ENCODE results near the gene PTMS.

The PTMS gene

DNA sequence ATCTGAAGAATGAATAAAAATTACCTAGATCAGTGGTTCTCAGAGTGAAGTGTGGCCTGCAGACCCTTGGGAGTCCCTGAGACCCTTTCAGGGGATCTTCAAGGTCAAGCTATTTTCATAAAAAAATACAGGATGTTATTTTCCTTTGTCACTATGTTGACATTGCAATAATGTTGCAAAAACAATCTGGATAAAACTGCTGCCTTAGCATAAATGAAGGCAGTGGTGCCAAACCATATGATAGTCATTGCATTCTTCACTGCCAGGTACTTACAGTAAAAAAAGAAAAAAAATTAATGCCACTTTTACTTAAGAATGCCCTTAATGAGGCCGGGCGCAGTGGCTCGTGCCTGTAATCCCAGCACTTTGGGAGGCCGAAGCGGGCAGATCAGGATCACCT, 21.1 kb downstream of the PTMS start:
- Histone ChIP-seq H3K14ac (ENCODE audit: low read length in 2 of 2) (no peak overlapping the region), H3K4me3 (ENCODE audit: insufficient read depth in 1 of 2, low read depth in 1 of 2, low read length in 2 of 2) (no peak overlapping the region), H3K79me1 (replicated peaks; ENCODE audit: low read length, poor library complexity, severe bottlenecking) (no peaks in the 10 kb centered on the region), H2BK15ac (ENCODE audit: low read depth, poor library complexity, severe bottlenecking) (no peak overlapping the region), H2BK5ac (ENCODE audit: low read depth, low read length, poor library complexity, severe bottlenecking) (no peak overlapping the region), H3K23ac (ENCODE audit: low read length in 2 of 2) (no peak overlapping the region), H4K91ac (ENCODE audit: low read length) (no peak overlapping the region), H3K18ac (ENCODE audit: low read depth in 1 of 2, low read length in 2 of 2) (no peak overlapping the region), H3K27ac (ENCODE audit: low read length, poor library complexity, severe bottlenecking) (no peak overlapping the region), H4K8ac (ENCODE audit: low read length) (no peak overlapping the region), H3K4me1 (ENCODE audit: control insufficient read depth, insufficient read depth, low read depth, low read length) (peaks cover 4% of the 10 kb centered on the region), H3K36me3 (ENCODE audit: control insufficient read depth in 1 of 2, insufficient read depth in 2 of 2, low read depth in 1 of 2, low read length in 2 of 2) (no peaks in the 10 kb centered on the region), H2BK12ac (ENCODE audit: low read length in 2 of 2) (no peak overlapping the region), H3K27me3 (ENCODE audit: control insufficient read depth in 1 of 2, insufficient read depth in 1 of 2, low read length in 2 of 2) (peaks cover 0 to 15% of the 10 kb centered on the region in 2 experiments), H3K9ac (ENCODE audit: low read length) (no peak overlapping the region), H3K9me3 (ENCODE audit: control insufficient read depth, low read length) (no peaks in the 10 kb centered on the region), H3K4me2 (ENCODE audit: low read length, poor library complexity, severe bottlenecking) (no peak overlapping the region), H2AK5ac (ENCODE audit: low read length, severe bottlenecking) (no peak overlapping the region), H2AFZ (ENCODE audit: low read depth, low read length) (no peak overlapping the region), H3K4ac (ENCODE audit: low read depth in 1 of 2, low read length in 2 of 2) (no peak overlapping the region), H2BK120ac (ENCODE audit: low read depth, low read length) (no peak overlapping the region)
- 96% methylated on average over 5 of the region's 5 CpGs for WGBS
- DNase-seq: no peak

DNA sequence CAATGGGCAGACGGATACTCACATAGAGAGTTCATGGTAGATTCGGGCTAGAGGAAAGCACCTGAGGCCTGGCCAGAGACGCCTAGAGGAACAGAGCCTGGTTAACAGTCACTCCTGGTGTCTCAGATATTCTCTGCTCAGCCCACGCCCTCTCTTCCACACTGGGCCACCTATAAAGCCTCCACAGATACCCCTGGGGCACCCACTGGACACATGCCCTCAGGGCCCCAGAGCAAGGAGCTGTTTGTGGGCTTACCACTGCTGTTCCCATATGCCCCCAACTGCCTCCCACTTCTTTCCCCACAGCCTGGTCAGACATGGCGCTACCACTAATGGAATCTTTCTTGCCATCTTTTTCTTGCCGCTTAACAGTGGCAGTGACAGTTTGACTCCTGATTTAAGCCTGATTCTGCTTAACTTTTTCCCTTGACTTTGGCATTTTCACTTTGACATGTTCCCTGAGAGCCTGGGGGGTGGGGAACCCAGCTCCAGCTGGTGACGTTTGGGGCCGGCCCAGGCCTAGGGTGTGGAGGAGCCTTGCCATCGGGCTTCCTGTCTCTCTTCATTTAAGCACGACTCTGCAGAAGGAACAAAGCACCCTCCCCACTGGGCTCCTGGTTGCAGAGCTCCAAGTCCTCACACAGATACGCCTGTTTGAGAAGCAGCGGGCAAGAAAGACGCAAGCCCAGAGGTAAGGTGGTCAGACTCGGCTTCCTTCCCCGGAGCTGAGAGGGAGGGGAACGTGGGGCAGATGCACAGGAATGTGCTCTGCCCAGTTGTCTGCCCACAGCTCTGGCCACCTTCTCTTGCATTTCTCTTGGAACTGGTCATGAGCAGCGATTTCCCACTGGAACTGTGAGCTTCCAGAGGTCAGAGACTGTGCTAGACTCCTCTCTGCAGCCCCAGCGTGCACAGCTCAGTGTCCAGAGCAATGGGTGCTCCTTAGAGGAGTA, 23.1 kb downstream of the PTMS start, which contains the start of gene CD4:
Gene CD4 (plus strand): TSS at position 557 of the 953 bp plus-strand sequence. CDS start 10,611 bp downstream, outside the sequence.
- WGBS: 73% methylated on average over 18 of the region's 18 CpGs
- no peak within 1 kb of the TSS for H3K4ac ChIP-seq (ENCODE audit: low read depth in 1 of 2, low read length in 2 of 2)
- H3K23ac ChIP-seq (ENCODE audit: low read length in 2 of 2): no peak within 1 kb of the TSS

DNA sequence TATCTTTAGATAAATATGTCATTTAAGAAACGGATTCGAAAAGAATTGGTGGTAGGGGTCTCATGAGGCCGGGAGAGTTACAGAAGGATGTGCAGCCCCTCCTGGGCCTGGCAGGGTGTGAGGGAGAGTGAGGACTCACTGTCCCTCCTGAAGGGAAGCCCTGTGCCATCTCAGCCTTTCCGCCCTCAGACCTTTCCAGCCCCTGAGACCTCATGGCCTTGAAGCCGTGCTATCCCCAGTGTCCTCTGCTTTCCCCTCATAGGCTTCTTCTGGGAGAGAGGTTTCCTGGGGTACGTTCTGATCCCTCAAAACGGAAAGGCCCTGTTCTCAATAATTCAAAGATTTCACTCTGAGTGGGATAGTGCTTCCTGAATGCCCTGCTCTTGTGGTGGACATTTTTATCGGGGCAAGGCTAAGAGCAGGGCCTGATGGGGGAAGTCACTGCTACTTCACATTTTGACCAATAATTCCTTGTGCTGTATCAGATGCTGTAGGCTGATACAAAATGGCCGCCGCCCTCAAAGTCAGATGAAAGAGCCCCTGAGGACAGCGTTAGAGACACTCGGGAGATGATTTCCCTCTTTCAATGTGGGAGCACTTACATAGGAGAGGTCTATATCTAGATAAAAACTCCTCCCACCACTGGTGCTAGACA, 24.5 kb downstream of the PTMS start:
- H3K4me2 ChIP-seq (ENCODE audit: low read length, poor library complexity, severe bottlenecking): no peak overlapping the region
- H3K27ac ChIP-seq (ENCODE audit: low read length, poor library complexity, severe bottlenecking): no peak overlapping the region
- DNase-seq: no peak
- H2BK120ac ChIP-seq (ENCODE audit: low read depth, low read length): no peak overlapping the region
- H3K4ac ChIP-seq (ENCODE audit: low read depth in 1 of 2, low read length in 2 of 2): no peak overlapping the region
- H3K79me1 ChIP-seq (replicated peaks; ENCODE audit: low read length, poor library complexity, severe bottlenecking): no peaks in the 10 kb centered on the region
- H3K4me3 ChIP-seq (ENCODE audit: insufficient read depth in 1 of 2, low read depth in 1 of 2, low read length in 2 of 2): no peak overlapping the region
- no peak overlapping the region for H2AK5ac ChIP-seq (ENCODE audit: low read length, severe bottlenecking)
- no peak overlapping the region for H3K23ac ChIP-seq (ENCODE audit: low read length in 2 of 2)
- no peaks in the 10 kb centered on the region for H3K9me3 ChIP-seq (ENCODE audit: control insufficient read depth, low read length)
- H4K8ac ChIP-seq (ENCODE audit: low read length): no peak overlapping the region
- H4K91ac ChIP-seq (ENCODE audit: low read length): no peak overlapping the region
- peaks cover 11% of the 10 kb centered on the region for H3K4me1 ChIP-seq (ENCODE audit: control insufficient read depth, insufficient read depth, low read depth, low read length)
- H3K18ac ChIP-seq (ENCODE audit: low read depth in 1 of 2, low read length in 2 of 2): no peak overlapping the region
- no peak overlapping the region for H2AFZ ChIP-seq (ENCODE audit: low read depth, low read length)
- no peak overlapping the region for H3K14ac ChIP-seq (ENCODE audit: low read length in 2 of 2)
- H3K9ac ChIP-seq (ENCODE audit: low read length): no peak overlapping the region
- peaks cover 5 to 33% of the 10 kb centered on the region in 2 experiments for H3K27me3 ChIP-seq (ENCODE audit: control insufficient read depth in 1 of 2, insufficient read depth in 1 of 2, low read length in 2 of 2)
- H3K36me3 ChIP-seq (ENCODE audit: control insufficient read depth in 1 of 2, insufficient read depth in 2 of 2, low read depth in 1 of 2, low read length in 2 of 2): no peaks in the 10 kb centered on the region
- 95% methylated on average over 12 of the region's 12 CpGs for WGBS
- no peak overlapping the region for H2BK12ac ChIP-seq (ENCODE audit: low read length in 2 of 2)
- no peak overlapping the region for H2BK15ac ChIP-seq (ENCODE audit: low read depth, poor library complexity, severe bottlenecking)
- H2BK5ac ChIP-seq (ENCODE audit: low read depth, low read length, poor library complexity, severe bottlenecking): no peak overlapping the region

More for the DNA sequence above, 23.1 kb downstream of the PTMS start, which contains the start of gene CD4:
- H3K4me3 ChIP-seq (ENCODE audit: insufficient read depth in 1 of 2, low read depth in 1 of 2, low read length in 2 of 2): no peak within 1 kb of the TSS
- H3K18ac ChIP-seq (ENCODE audit: low read depth in 1 of 2, low read length in 2 of 2): peak within 1 kb of the TSS in 1 of 2 experiments; percentile 48
- H3K14ac ChIP-seq (ENCODE audit: low read length in 2 of 2): peak within 1 kb of the TSS in 1 of 2 experiments; percentile 41
- H4K91ac ChIP-seq (ENCODE audit: low read length): no peak within 1 kb of the TSS
- no peak within 1 kb of the TSS for H3K9ac ChIP-seq (ENCODE audit: low read length)
- H2BK12ac ChIP-seq (ENCODE audit: low read length in 2 of 2): no peak within 1 kb of the TSS
- no peak for DNase-seq
- H3K36me3 ChIP-seq (ENCODE audit: control insufficient read depth in 1 of 2, insufficient read depth in 2 of 2, low read depth in 1 of 2, low read length in 2 of 2): no peaks in the 10 kb centered on the region
- no peak within 1 kb of the TSS for H3K27ac ChIP-seq (ENCODE audit: low read length, poor library complexity, severe bottlenecking)
- peak within 1 kb of the TSS; percentile 4 for H4K8ac ChIP-seq (ENCODE audit: low read length)
- no peak within 1 kb of the TSS for H2AK5ac ChIP-seq (ENCODE audit: low read length, severe bottlenecking)
- no peak within 1 kb of the TSS for H2BK5ac ChIP-seq (ENCODE audit: low read depth, low read length, poor library complexity, severe bottlenecking)
- no peaks in the 10 kb centered on the region for H3K79me1 ChIP-seq (replicated peaks; ENCODE audit: low read length, poor library complexity, severe bottlenecking)
- H2BK15ac ChIP-seq (ENCODE audit: low read depth, poor library complexity, severe bottlenecking): peak within 1 kb of the TSS; percentile 33
- H2AFZ ChIP-seq (ENCODE audit: low read depth, low read length): peak within 1 kb of the TSS; percentile 46
- H2BK120ac ChIP-seq (ENCODE audit: low read depth, low read length): no peak within 1 kb of the TSS
- no peaks in the 10 kb centered on the region for H3K9me3 ChIP-seq (ENCODE audit: control insufficient read depth, low read length)
- no peak within 1 kb of the TSS for H3K4me2 ChIP-seq (ENCODE audit: low read length, poor library complexity, severe bottlenecking)
- peaks cover 11% of the 10 kb centered on the region for H3K4me1 ChIP-seq (ENCODE audit: control insufficient read depth, insufficient read depth, low read depth, low read length)
- H3K27me3 ChIP-seq (ENCODE audit: control insufficient read depth in 1 of 2, insufficient read depth in 1 of 2, low read length in 2 of 2): peaks cover 5 to 23% of the 10 kb centered on the region in 2 experiments

Measured in mesenchymal stem cell (in vitro differentiated cells and primary cell).